GM19328 (cell line): ENCODE results near the gene SFXN3.

ENCODE experiments used
- ATAC-seq: cut with Tn5 transposase; IDR thresholded peaks from one replicate; pipeline ENCODE4 v1.9.1; 2021; ENCODE audit warnings: mild to moderate bottlenecking, moderate library complexity; ENCODE audit not compliant: unreplicated experiment

The SFXN3 gene

GRCh38 chr10:101054876-101055275 is 23.8 kb downstream of the SFXN3 start:
- ATAC-seq: no peak

- ATAC-seq: no peak
Measured at GRCh38 chr10:101055411-101055810, 24.4 kb downstream of the SFXN3 start.

- no peak for ATAC-seq
Measured at GRCh38 chr10:101056365-101057151, 25.5 kb downstream of the SFXN3 start.

- peak; percentile 29 for ATAC-seq
Measured at GRCh38 chr10:101060036-101060950, 29.3 kb downstream of the SFXN3 start.

GRCh38 chr10:101060951-101061623 is 30.1 kb downstream of the SFXN3 start:
- peak; percentile 59 for ATAC-seq

GRCh38 chr10:101061624-101062231 is 30.7 kb downstream of the SFXN3 start, which contains the start of gene KAZALD1:
Gene KAZALD1, plus strand, starts transcription at chr10:101061989. Its CDS starts 604 bp downstream, at chr10:101062593.
- ATAC-seq: no peak

- ATAC-seq: no peak
Measured at GRCh38 chr10:101062232-101063049, 31.4 kb downstream of the SFXN3 start.

- no peak for ATAC-seq
Measured at GRCh38 chr10:101063050-101063525, 32.1 kb downstream of the SFXN3 start.

- ATAC-seq: no peak
Measured at GRCh38 chr10:101063548-101064414, 32.7 kb downstream of the SFXN3 start.

- no peak for ATAC-seq
Measured at GRCh38 chr10:101064415-101065030, 33.5 kb downstream of the SFXN3 start.

GRCh38 chr10:101065481-101066145 is 34.6 kb downstream of the SFXN3 start:
- ATAC-seq: no peak

GRCh38 chr10:101066146-101066895 is 35.3 kb downstream of the SFXN3 start:
- ATAC-seq: no peak

GRCh38 chr10:101066896-101067355 is 35.9 kb downstream of the SFXN3 start:
- ATAC-seq: no peak

GRCh38 chr10:101067356-101068083 is 36.5 kb downstream of the SFXN3 start:
- ATAC-seq: no peak

GRCh38 chr10:101069441-101069840 is 38.4 kb downstream of the SFXN3 start:
- ATAC-seq: no peak

GRCh38 chr10:101070098-101070497 is 39.1 kb downstream of the SFXN3 start:
- ATAC-seq: no peak
